Kidney glomerular epithelial cell (primary cell): ENCODE results near the gene BRINP1.
"Not testable (repeated sequence)": the region's sequence is repeated elsewhere in the genome, so short reads cannot be mapped to it uniquely, and the experiment has no call there.

ENCODE experiments used
- DNase-seq: peaks from one replicate; lab custom pipeline; 2025; lab: John Stamatoyannopoulos, UW

BRINP1 gene

GRCh38 chr9:119213471-119213870, 155.8 kb downstream of the BRINP1 start:
- DNase-seq = no peak

GRCh38 chr9:119197893-119198607, 171.2 kb downstream of the BRINP1 start:
- DNase-seq = no peak

GRCh38 chr9:119195521-119195920, 173.7 kb downstream of the BRINP1 start:
- no peak for DNase-seq

DNA sequence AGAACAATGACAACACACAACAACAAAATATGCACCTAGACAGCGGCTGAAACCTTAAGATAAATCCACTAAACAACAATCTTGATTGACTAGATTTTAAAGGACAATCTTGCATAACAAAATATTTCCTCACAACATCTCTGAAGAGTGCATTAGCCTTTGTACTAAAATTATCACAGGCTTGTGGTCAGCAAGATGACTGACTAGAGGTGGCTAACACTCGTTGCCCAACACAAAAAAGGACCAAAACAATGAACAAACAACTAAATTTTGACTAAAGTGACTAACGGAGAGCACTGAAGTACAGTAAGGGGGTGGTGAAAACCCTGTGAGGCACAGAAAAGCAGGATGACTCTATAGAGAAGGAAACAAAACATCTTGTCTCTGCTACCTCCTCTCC, 183.9 kb downstream of the BRINP1 start:
- DNase-seq = no peak

DNA sequence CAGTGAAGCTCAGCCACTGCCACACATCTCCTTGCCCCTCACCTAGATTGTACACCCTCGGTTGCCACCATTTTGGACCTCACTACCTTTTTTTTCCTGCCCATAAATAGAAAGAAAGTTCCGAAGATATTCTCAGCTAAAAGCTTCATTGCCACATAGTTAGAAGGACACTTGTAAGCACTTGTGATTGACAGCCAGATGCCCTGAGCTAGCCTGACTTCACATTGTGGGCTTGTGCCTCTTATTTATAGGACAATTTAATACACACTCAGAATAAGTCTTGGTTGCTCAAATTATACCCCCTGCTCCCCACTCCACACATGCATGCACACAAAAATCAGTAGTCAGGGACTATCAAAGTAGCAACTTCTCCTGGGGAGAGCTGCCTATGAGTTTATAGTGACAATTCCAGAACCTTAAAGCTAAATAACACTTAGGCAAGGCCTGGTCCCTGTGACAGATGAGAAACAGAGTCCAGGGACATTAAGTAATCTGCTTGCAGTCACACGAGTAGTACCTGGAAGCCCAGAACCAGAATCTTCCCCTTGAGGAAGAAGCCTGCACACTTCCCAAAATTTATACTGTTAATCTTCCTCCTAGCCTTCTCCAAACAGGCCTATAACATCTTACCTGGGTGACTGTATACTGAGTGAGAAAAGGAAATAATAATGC, 184.8 kb downstream of the BRINP1 start:
- DNase-seq = no peak

DNA sequence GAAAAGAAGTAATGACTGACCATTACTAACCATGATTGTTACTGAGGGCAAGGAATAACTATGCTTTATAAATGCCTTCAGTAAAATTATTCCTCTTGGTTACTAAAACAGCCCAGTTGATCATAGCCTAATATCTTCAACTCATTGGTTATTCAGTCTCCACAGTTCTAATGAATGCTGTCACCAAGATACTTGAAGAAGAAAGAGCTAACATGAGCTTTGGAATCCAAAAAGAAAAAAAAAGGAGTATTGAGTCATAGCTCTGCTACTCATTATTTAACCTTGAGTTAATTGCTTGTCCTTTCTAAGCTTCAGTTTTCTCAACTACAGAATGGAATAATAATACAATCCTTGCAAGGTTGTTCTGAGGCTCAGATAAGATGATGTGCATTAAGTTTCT, 187.7 kb downstream of the BRINP1 start:
- DNase-seq = peak; percentile 42

- DNase-seq = no peak
These were observed 188.3 kb downstream of the BRINP1 start for GRCh38 chr9:119180897-119181296.

DNA sequence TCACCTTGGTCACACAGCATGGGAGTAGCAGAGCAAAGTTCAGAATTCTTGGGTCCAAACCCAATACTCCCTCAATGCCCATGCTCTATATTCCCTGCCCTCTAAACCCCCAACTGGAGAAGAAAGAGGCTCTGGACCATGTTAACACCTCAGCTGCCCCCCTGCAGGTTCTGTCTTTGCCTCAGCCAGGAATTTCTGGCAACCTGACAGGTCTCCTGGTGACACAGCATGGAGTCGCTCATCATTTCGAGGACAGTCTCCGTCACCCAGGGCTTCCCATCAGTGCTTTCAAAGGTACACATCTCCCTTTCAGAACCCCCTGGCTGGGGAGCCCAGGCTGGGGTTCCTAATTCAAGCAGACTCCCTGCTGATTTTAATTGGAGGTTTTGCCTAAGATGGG, 189.5 kb downstream of the BRINP1 start:
- no peak for DNase-seq

- DNase-seq = no peak
These were observed 192.0 kb downstream of the BRINP1 start for GRCh38 chr9:119177196-119177595.

GRCh38 chr9:119175581-119175980, 193.7 kb downstream of the BRINP1 start:
- DNase-seq = no peak

- not testable (repeated sequence) for DNase-seq
These were observed 200.0 kb downstream of the BRINP1 start for GRCh38 chr9:119169222-119169621.

GRCh38 chr9:119167876-119168275, 201.4 kb downstream of the BRINP1 start:
- DNase-seq = no peak

DNA sequence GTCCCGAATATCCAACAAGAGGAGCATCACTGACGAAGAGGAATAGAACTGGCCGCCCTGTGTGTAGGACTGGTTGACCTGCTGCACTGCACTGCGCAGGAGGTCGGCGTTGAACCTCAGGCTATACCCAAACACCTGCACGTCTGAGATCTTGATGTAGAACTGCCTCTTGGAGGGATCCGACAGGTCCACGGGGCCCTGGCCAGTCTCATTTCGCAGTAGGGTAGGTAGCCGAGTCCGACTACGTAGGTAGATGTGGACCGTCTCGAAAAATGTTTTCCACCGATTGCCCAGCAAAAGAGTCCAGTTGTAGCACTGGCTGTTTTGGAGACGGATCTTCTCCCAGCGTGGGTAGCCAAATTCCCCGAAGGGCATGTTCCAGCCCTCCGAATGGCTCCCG, 202.0 kb downstream of the BRINP1 start:
- DNase-seq = no peak

DNA sequence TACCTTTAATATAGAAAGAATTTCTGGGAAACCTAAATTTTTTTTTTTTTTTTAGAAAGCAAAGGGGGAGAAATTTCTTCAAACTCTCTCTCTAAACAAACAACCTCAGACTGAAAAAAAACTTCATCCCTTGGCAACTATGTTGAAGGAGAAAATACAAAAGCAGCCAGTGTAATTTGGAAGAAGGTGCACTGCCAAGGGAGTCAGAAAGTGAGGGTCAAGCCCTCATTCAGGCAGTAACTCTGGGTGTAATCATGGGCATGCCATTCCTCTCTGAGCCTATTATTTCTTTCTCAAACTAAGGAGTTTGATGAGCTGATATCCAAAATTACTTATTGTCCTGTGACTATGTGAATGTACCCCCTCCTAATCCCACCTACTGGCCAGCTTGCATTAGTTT, 203.1 kb downstream of the BRINP1 start:
- DNase-seq = no peak

- no peak for DNase-seq
These were observed 204.1 kb downstream of the BRINP1 start for GRCh38 chr9:119165131-119165530.

DNA sequence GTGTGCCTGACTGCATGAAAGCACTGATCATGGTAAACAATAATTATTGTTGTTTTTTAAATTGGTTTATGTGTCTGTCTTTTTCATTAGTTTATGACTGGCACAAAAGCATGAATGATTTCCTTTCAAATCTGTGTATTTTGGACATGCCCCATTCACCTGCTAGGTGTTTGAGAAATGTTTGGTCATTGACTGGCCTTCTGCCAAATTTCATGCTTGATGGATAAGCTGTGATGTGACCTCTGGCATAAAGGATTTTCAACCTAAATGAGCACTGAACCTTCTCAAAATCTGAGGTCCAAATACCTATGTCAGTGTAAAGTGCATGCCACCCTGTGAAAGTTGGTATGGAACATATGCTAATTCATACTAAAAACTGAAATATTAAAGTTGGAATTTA, 204.5 kb downstream of the BRINP1 start:
- DNase-seq = no peak

GRCh38 chr9:119160551-119160950, 208.7 kb downstream of the BRINP1 start:
- DNase-seq = no peak

DNA sequence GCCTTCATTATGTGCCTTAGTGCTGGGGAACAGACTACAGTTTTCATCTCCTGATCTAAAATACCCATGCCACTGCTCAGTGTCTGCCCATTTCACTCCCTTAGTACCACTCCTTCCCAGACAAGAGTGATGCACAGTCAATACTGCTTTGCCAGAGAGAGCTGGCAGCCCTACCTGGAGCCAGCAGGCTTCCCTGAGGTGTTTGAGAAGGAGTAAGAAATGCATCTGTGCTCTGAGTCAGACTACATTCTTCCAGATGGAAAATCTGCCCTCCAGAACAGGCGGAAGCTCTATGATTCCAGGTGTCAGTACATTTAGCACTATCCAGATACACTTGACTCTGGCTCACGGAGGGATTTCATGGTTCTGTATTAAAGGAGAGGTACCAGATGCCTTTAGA, 209.8 kb downstream of the BRINP1 start:
- DNase-seq = no peak

- no peak for DNase-seq
These were observed 212.0 kb downstream of the BRINP1 start for GRCh38 chr9:119157196-119157595.

- no peak for DNase-seq
These were observed 212.9 kb downstream of the BRINP1 start for GRCh38 chr9:119156354-119156753.

- DNase-seq = no peak
These were observed 214.7 kb downstream of the BRINP1 start for GRCh38 chr9:119154527-119154926.

GRCh38 chr9:119153402-119153801, 215.8 kb downstream of the BRINP1 start:
- no peak for DNase-seq

DNA sequence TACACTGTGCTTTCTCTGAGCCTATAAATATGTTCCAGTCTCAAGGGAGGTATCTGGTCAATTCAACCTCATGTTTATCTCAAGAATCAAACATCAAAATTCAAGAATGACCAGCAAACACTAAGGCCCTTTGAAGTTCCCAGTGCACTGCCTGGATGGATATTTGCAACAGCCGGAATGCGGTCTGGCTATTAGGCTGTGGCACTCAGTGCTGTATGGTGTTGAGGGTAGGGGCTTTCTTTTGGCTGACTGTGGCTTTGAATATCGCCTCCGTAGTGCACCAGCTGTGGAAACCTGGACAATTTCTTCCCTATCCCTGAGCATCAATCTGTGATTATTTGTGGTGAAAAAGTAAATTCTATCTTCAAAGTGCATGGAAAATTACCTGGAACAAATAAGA, 220.4 kb downstream of the BRINP1 start:
- DNase-seq = no peak

- no peak for DNase-seq
These were observed 231.8 kb downstream of the BRINP1 start for GRCh38 chr9:119137479-119137878.
